ENCODE data around the gene CYP27A1. TPM values are rescaled to one million over a fixed set of nuclear protein-coding genes. Genes with fewer than 3 reads are reported as not detected.

Gene CYP27A1
- total RNA-seq, 1 experiment from 2014 or later, result 20.9 TPM

- no peak for DNase-seq
- Mint-ChIP-seq H3K27me3 (ENCODE audit: insufficient read depth, unreplicated experiment) (no peaks in the 10 kb centered on the region), H3K27ac (ENCODE audit: unreplicated experiment) (no peak overlapping the region), H3K4me1 (ENCODE audit: low read depth, unreplicated experiment) (no peaks in the 10 kb centered on the region), H3K36me3 (ENCODE audit: insufficient read depth, unreplicated experiment) (peaks cover 39% of the 10 kb centered on the region), H3K9me3 (ENCODE audit: unreplicated experiment) (no peaks in the 10 kb centered on the region), H3K4me3 (ENCODE audit: unreplicated experiment) (no peak overlapping the region)
- intact Hi-C loops (cut with micrococcal nuclease; ENCODE audit: unreplicated experiment), result no loop called here
- Histone ChIP-seq H3K27me3 (replicated peaks; ENCODE audit: control insufficient read depth, insufficient read depth, low read length) (no peaks in the 10 kb centered on the region), H3K4me3 (ENCODE audit: low read depth, low read length) (no peak overlapping the region), H3K36me3 (ENCODE audit: control insufficient read depth, insufficient read depth, low read length) (no peaks in the 10 kb centered on the region; the same call in none of the 2 replicates), H3K9me3 (no peaks in the 10 kb centered on the region), H3K4me1 (no peaks in the 10 kb centered on the region)
- ChIA-PET POLR2A (no interaction called here), CTCF (no interaction called here)
- BruUV-seq (replicated peaks), result no TSS peak
- TF ChIP-seq, protein P1, sequence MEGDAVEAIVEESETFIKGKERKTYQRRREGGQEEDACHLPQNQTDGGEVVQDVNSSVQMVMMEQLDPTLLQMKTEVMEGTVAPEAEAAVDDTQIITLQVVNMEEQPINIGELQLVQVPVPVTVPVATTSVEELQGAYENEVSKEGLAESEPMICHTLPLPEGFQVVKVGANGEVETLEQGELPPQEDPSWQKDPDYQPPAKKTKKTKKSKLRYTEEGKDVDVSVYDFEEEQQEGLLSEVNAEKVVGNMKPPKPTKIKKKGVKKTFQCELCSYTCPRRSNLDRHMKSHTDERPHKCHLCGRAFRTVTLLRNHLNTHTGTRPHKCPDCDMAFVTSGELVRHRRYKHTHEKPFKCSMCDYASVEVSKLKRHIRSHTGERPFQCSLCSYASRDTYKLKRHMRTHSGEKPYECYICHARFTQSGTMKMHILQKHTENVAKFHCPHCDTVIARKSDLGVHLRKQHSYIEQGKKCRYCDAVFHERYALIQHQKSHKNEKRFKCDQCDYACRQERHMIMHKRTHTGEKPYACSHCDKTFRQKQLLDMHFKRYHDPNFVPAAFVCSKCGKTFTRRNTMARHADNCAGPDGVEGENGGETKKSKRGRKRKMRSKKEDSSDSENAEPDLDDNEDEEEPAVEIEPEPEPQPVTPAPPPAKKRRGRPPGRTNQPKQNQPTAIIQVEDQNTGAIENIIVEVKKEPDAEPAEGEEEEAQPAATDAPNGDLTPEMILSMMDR (IDR thresholded peaks at IDR 0.05; ENCODE audit: insufficient read depth in 1 of 2, low read depth in 1 of 2, low read length in 1 of 2, severe bottlenecking in 1 of 2, unreplicated experiment in 1 of 2), result no peak
These were observed 38.9 kb upstream of the CYP27A1 start for GRCh38 chr2:218743068-218743467.

- DNase-seq, result no peak
- H3K27me3 Mint-ChIP-seq (ENCODE audit: insufficient read depth, unreplicated experiment), result no peaks in the 10 kb centered on the region
- Histone ChIP-seq H3K9me3 (no peaks in the 10 kb centered on the region), H3K4me1 (no peaks in the 10 kb centered on the region), H3K27me3 (replicated peaks; ENCODE audit: control insufficient read depth, insufficient read depth, low read length) (no peaks in the 10 kb centered on the region), H3K36me3 (ENCODE audit: control insufficient read depth, insufficient read depth, low read length) (peaks cover 2% of the 10 kb centered on the region), H3K4me3 (ENCODE audit: low read depth, low read length) (no peak overlapping the region)
- no peak overlapping the region for H3K27ac Mint-ChIP-seq (ENCODE audit: unreplicated experiment)
- ChIA-PET POLR2A (no interaction called here), CTCF (interaction anchor here (0.7 kb wide), 1 partner anchor 135 kb away, joined by 4 read pairs; no protein-coding TSS in a partner anchor)
- H3K36me3 Mint-ChIP-seq (ENCODE audit: insufficient read depth, unreplicated experiment), result peaks cover 48% of the 10 kb centered on the region
- no peak overlapping the region for H3K4me3 Mint-ChIP-seq (ENCODE audit: unreplicated experiment)
- no peaks in the 10 kb centered on the region for H3K9me3 Mint-ChIP-seq (ENCODE audit: unreplicated experiment)
- no peaks in the 10 kb centered on the region for H3K4me1 Mint-ChIP-seq (ENCODE audit: low read depth, unreplicated experiment)
- intact Hi-C loops (cut with micrococcal nuclease; ENCODE audit: unreplicated experiment), result no loop called here
- TF ChIP-seq, protein P1 (IDR thresholded peaks at IDR 0.05; ENCODE audit: insufficient read depth in 1 of 2, low read depth in 1 of 2, low read length in 1 of 2, severe bottlenecking in 1 of 2, unreplicated experiment in 1 of 2), result no peak
- no TSS peak for BruUV-seq (replicated peaks)
These were observed 37.3 kb upstream of the CYP27A1 start for GRCh38 chr2:218744615-218745014.

DNA sequence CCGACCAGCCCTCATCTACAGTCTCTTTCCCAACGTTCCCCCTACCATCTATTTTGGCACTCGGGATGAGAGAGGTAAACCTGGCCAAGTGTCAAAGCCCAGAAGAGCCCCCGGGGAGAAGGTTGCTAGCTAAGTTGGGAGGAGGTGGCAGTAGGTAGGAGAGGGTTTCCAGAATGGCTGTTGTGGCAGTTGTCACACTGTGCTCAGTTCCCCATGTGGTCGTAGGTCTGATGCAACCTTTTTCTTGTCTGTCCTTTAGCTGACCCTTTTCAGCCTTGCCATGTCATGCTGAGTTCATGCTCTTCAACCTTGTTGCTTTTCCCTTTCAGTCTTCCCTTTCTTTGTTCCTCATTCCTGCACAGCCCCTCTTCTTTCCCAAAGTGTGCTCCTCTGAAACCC lies 36.8 kb upstream of the CYP27A1 start:
- peaks cover 49% of the 10 kb centered on the region for H3K36me3 Mint-ChIP-seq (ENCODE audit: insufficient read depth, unreplicated experiment)
- TF ChIP-seq, protein P1 (IDR thresholded peaks at IDR 0.05; ENCODE audit: insufficient read depth in 1 of 2, low read depth in 1 of 2, low read length in 1 of 2, severe bottlenecking in 1 of 2, unreplicated experiment in 1 of 2), result no peak
- H3K4me3 Mint-ChIP-seq (ENCODE audit: unreplicated experiment), result no peak overlapping the region
- POLR2A ChIA-PET, result no interaction called here
- Histone ChIP-seq H3K9me3 (no peaks in the 10 kb centered on the region), H3K4me3 (ENCODE audit: low read depth, low read length) (no peak overlapping the region), H3K4me1 (no peaks in the 10 kb centered on the region), H3K27me3 (replicated peaks; ENCODE audit: control insufficient read depth, insufficient read depth, low read length) (no peaks in the 10 kb centered on the region), H3K36me3 (ENCODE audit: control insufficient read depth, insufficient read depth, low read length) (peaks cover 6% of the 10 kb centered on the region)
- CTCF ChIA-PET, result interaction anchor here (0.7 kb wide), 1 partner anchor 135 kb away, joined by 4 read pairs; no protein-coding TSS in a partner anchor
- no peak for DNase-seq
- no peaks in the 10 kb centered on the region for H3K4me1 Mint-ChIP-seq (ENCODE audit: low read depth, unreplicated experiment)
- intact Hi-C loops (cut with micrococcal nuclease; ENCODE audit: unreplicated experiment), result no loop called here
- H3K27me3 Mint-ChIP-seq (ENCODE audit: insufficient read depth, unreplicated experiment), result no peaks in the 10 kb centered on the region
- H3K9me3 Mint-ChIP-seq (ENCODE audit: unreplicated experiment), result no peaks in the 10 kb centered on the region
- no TSS peak for BruUV-seq (replicated peaks)
- H3K27ac Mint-ChIP-seq (ENCODE audit: unreplicated experiment), result peak overlapping the region; percentile 38

Data from Caco-2 (cell line).